Neural crest cell (in vitro differentiated cells): ENCODE results near the gene SPOCK3. TPM values are rescaled to one million over a fixed set of nuclear protein-coding genes. Genes with fewer than 3 reads are reported as not detected.

Experiments
- DNase-seq: peaks from one replicate; pipeline ENCODE4 v3.0.0; 2021; ENCODE audit warnings: low read depth, mixed read lengths, low spot score
- H3K27ac Mint-ChIP-seq: one replicate; pipeline ENCODE4 v1.8.0; 2021; ENCODE audit warnings: mild to moderate bottlenecking, mixed read lengths; ENCODE audit not compliant: unreplicated experiment
- H3K27me3 Mint-ChIP-seq: 2 replicates; pipeline ENCODE4 v1.8.0; 2021; ENCODE audit warnings: low read depth, mild to moderate bottlenecking, mixed read lengths
- H3K36me3 Mint-ChIP-seq: 2 replicates; pipeline ENCODE4 v1.8.0; 2021; ENCODE audit warnings: low read depth, mild to moderate bottlenecking, mixed read lengths
- H3K4me1 Mint-ChIP-seq: 2 replicates; pipeline ENCODE4 v1.8.0; 2021; ENCODE audit warnings: mixed read lengths
- H3K4me3 Mint-ChIP-seq: one replicate; pipeline ENCODE4 v1.8.0; 2021; ENCODE audit warnings: mild to moderate bottlenecking, mixed read lengths
- H3K9me3 Mint-ChIP-seq: 2 replicates; pipeline ENCODE4 v1.8.0; 2021; ENCODE audit warnings: mixed read lengths
- total RNA-seq: library from RNA; stranded (reverse); gene quantifications from 2 replicates; pipeline ENCODE4 v1.2.1, GENCODE V29; 2021
- TF ChIP-seq, protein P1 (sequence below): fragments of 200-600 bp; sonication (generic); conservative IDR thresholded peaks from 2 replicates; pipeline ENCODE4 v1.5.0; 2021; ENCODE audit warnings: antibody characterized with exemption, mild to moderate bottlenecking

The SPOCK3 gene
- total RNA-seq, 1 donor from 2014 or later, result 0.56 TPM

DNA sequence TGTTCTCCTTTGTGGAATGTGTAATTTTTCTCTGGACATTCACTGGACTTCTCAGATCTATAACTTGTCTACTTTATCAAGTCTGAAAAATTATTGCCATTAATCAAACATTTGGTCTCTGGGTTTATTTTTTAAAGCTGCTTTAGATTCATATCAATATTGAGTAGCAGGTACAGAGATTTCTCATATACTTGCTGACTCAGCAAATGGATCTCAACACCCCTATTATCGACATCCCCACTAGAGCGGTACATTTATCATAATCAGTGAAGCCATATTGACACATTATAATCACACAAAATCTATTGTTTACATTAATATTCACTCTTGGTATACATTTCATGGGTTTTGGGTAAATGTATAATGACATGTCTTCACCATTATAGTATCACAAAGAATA lies 268.7 kb downstream of the SPOCK3 start:
- peaks cover 14% of the 10 kb centered on the region for H3K9me3 Mint-ChIP-seq
- no peak overlapping the region for H3K4me3 Mint-ChIP-seq
- TF ChIP-seq, protein P1, sequence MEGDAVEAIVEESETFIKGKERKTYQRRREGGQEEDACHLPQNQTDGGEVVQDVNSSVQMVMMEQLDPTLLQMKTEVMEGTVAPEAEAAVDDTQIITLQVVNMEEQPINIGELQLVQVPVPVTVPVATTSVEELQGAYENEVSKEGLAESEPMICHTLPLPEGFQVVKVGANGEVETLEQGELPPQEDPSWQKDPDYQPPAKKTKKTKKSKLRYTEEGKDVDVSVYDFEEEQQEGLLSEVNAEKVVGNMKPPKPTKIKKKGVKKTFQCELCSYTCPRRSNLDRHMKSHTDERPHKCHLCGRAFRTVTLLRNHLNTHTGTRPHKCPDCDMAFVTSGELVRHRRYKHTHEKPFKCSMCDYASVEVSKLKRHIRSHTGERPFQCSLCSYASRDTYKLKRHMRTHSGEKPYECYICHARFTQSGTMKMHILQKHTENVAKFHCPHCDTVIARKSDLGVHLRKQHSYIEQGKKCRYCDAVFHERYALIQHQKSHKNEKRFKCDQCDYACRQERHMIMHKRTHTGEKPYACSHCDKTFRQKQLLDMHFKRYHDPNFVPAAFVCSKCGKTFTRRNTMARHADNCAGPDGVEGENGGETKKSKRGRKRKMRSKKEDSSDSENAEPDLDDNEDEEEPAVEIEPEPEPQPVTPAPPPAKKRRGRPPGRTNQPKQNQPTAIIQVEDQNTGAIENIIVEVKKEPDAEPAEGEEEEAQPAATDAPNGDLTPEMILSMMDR, result no peak
- no peaks in the 10 kb centered on the region for H3K4me1 Mint-ChIP-seq
- no peak overlapping the region for H3K27ac Mint-ChIP-seq
- H3K27me3 Mint-ChIP-seq, result no peaks in the 10 kb centered on the region
- peaks cover 6% of the 10 kb centered on the region for H3K36me3 Mint-ChIP-seq
- DNase-seq, result no peak

DNA sequence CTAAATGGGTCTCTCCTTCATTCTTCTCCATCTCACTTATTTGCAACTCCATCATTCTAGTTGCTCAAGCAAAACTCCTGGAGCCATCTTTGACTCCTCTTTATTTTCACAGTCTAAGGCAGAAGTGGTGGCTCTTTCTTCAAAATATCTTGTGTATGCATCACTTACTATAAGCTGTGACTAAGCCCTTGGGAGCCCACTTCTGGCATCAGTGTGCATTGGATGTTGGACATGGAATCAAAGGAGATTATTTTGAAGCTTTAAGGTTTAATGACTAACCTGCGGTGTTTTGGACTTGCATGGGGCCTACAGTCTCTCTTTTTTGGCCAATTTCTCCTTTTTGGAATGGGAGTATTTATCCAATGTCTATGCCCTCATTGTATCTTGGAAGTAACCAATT lies 276.8 kb downstream of the SPOCK3 start:
- Mint-ChIP-seq H3K27me3 (no peaks in the 10 kb centered on the region), H3K4me1 (no peaks in the 10 kb centered on the region), H3K36me3 (peaks cover 4% of the 10 kb centered on the region), H3K27ac (no peak overlapping the region), H3K4me3 (no peak overlapping the region), H3K9me3 (peaks cover 14% of the 10 kb centered on the region)
- TF ChIP-seq, protein P1, result no peak
- no peak for DNase-seq

DNA sequence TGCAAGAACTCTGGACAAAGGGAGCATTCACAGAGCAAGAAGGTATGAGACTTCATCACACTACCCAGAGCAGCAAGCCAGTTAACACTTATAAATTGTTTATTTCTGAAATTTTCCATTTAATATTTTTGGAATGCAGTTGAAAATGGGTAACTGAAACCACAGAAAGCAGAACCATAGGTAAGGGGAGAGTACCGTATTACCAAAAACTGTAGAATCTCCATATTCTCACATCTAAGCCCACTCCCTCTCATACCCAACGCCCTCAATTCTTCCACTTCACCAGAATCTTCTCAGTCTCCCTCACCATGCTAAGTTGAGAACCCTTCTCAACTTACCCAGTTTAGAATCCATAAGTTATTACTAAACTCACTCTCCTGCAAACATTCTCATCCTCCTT lies 277.8 kb downstream of the SPOCK3 start:
- TF ChIP-seq, protein P1, result no peak
- H3K27me3 Mint-ChIP-seq, result no peaks in the 10 kb centered on the region
- H3K9me3 Mint-ChIP-seq, result peaks cover 14% of the 10 kb centered on the region
- no peak overlapping the region for H3K4me3 Mint-ChIP-seq
- H3K4me1 Mint-ChIP-seq, result no peaks in the 10 kb centered on the region
- no peak for DNase-seq
- H3K27ac Mint-ChIP-seq, result no peak overlapping the region
- peaks cover 4% of the 10 kb centered on the region for H3K36me3 Mint-ChIP-seq

DNA sequence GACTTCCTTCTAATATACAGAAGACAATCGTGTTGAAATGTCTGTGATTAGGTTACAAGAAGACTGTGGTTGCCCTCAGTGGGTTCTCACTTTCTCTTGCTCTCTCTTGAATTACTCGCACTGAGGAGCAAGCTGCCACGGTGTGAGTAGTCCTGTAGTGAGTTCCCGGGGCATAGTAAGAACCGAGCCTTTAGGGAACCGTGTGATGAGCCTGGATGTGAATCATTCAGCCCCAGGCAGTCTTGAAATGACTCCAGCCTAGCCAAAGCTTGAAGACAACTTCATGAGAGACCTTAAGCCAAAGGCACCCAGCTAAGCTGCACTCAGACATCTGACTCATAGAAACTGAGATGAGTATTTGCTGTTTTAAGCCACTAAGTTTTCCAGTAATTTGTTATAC lies 292.7 kb downstream of the SPOCK3 start:
- TF ChIP-seq, protein P1, result no peak
- no peak overlapping the region for H3K27ac Mint-ChIP-seq
- H3K36me3 Mint-ChIP-seq, result no peaks in the 10 kb centered on the region
- H3K27me3 Mint-ChIP-seq, result no peaks in the 10 kb centered on the region
- no peak overlapping the region for H3K4me3 Mint-ChIP-seq
- no peaks in the 10 kb centered on the region for H3K9me3 Mint-ChIP-seq
- H3K4me1 Mint-ChIP-seq, result no peaks in the 10 kb centered on the region
- DNase-seq, result no peak

DNA sequence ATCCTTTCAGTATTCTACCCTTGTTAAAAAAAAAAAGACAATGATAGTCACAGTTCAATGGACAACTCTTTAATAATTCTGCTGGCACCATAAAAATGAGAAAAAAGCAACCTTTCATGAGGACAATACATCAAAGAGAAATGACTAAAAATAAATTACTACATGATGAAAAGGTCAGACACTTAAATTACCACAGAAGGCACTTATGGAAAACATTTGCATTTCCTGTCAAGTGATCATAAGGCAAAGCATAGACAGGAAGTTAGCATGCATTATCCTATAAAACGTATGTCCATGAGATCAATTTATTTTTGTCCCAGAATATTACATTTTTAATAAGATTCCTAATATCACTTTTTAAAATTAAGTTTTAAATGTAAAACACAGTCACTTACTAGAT lies 303.8 kb downstream of the SPOCK3 start:
- Mint-ChIP-seq H3K9me3 (no peaks in the 10 kb centered on the region), H3K27ac (no peak overlapping the region), H3K4me1 (peaks cover 4% of the 10 kb centered on the region), H3K4me3 (no peak overlapping the region), H3K27me3 (no peaks in the 10 kb centered on the region), H3K36me3 (no peaks in the 10 kb centered on the region)
- TF ChIP-seq, protein P1, result no peak
- no peak for DNase-seq

DNA sequence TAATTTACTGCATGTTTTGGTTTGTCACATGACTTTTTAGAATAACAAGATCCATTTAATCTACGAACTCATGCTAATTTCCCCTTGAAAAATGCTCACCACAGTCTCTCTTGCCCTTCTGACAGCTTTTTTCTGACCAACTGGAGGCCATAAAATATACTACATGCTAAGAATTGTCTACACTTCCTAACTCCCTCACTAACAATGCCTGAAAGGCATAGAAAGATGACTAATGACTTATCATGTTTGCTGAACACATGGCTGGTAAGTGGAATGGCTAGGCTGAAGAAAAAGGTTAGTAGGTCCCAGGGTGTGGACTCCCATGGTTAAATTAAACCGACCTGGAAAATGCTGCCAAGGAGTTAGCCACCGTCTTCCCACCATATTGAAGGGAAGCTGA lies 309.9 kb downstream of the SPOCK3 start:
- Mint-ChIP-seq H3K27me3 (no peaks in the 10 kb centered on the region), H3K9me3 (no peaks in the 10 kb centered on the region), H3K4me3 (no peak overlapping the region), H3K27ac (no peak overlapping the region), H3K4me1 (no peaks in the 10 kb centered on the region), H3K36me3 (no peaks in the 10 kb centered on the region)
- no peak for DNase-seq
- TF ChIP-seq, protein P1, result no peak
